ENCODE data around the gene DAP.

The DAP gene

GRCh38 chr5:10735569-10736276 is 25.3 kb downstream of the DAP start:
- Histone ChIP-seq H3K4me3 (replicated peaks; ENCODE audit: low read depth, low read length) (no peak overlapping the region), H3K36me3 (ENCODE audit: control insufficient read depth, insufficient read depth, low read length) (peaks cover 12% of the 10 kb centered on the region), H3K27me3 (replicated peaks; ENCODE audit: control insufficient read depth, insufficient read depth, low read length) (no peaks in the 10 kb centered on the region)
- TF ChIP-seq CTCF (IDR thresholded peaks at IDR 0.05; ENCODE audit: insufficient read depth, low read length, poor library complexity, severe bottlenecking) = no peak
- peak; percentile 30 for DNase-seq (ENCODE audit: extremely low read depth, insufficient read length)

GRCh38 chr5:10734832-10735523 is 26.1 kb downstream of the DAP start:
- no peak for TF ChIP-seq CTCF (IDR thresholded peaks at IDR 0.05; ENCODE audit: insufficient read depth, low read length, poor library complexity, severe bottlenecking)
- no peak for DNase-seq (ENCODE audit: extremely low read depth, insufficient read length)
- peaks cover 12% of the 10 kb centered on the region for H3K36me3 ChIP-seq (ENCODE audit: control insufficient read depth, insufficient read depth, low read length)

GRCh38 chr5:10734037-10734709 is 26.9 kb downstream of the DAP start:
- DNase-seq (ENCODE audit: extremely low read depth, insufficient read length) = no peak
- TF ChIP-seq CTCF (IDR thresholded peaks at IDR 0.05; ENCODE audit: insufficient read depth, low read length, poor library complexity, severe bottlenecking) = no peak
- peaks cover 12% of the 10 kb centered on the region for H3K36me3 ChIP-seq (ENCODE audit: control insufficient read depth, insufficient read depth, low read length)
- no peak overlapping the region for H3K4me3 ChIP-seq (replicated peaks; ENCODE audit: low read depth, low read length)
- no peaks in the 10 kb centered on the region for H3K27me3 ChIP-seq (replicated peaks; ENCODE audit: control insufficient read depth, insufficient read depth, low read length)

More at GRCh38 chr5:10734832-10735523, 26.1 kb downstream of the DAP start:
- Histone ChIP-seq H3K27me3 (replicated peaks; ENCODE audit: control insufficient read depth, insufficient read depth, low read length) (no peaks in the 10 kb centered on the region), H3K4me3 (replicated peaks; ENCODE audit: low read depth, low read length) (no peak overlapping the region)

- H3K36me3 ChIP-seq (ENCODE audit: control insufficient read depth, insufficient read depth, low read length) = peaks cover 12% of the 10 kb centered on the region
- H3K27me3 ChIP-seq (replicated peaks; ENCODE audit: control insufficient read depth, insufficient read depth, low read length) = no peaks in the 10 kb centered on the region
- no peak overlapping the region for H3K4me3 ChIP-seq (replicated peaks; ENCODE audit: low read depth, low read length)
- TF ChIP-seq CTCF (IDR thresholded peaks at IDR 0.05; ENCODE audit: insufficient read depth, low read length, poor library complexity, severe bottlenecking) = no peak
- DNase-seq (ENCODE audit: extremely low read depth, insufficient read length) = no peak
Measured at GRCh38 chr5:10733426-10733825, 27.6 kb downstream of the DAP start.

GRCh38 chr5:10731913-10732312 is 29.1 kb downstream of the DAP start:
- no peak for DNase-seq (ENCODE audit: extremely low read depth, insufficient read length)
- no peak for TF ChIP-seq CTCF (IDR thresholded peaks at IDR 0.05; ENCODE audit: insufficient read depth, low read length, poor library complexity, severe bottlenecking)
- H3K4me3 ChIP-seq (replicated peaks; ENCODE audit: low read depth, low read length) = no peak overlapping the region
- no peaks in the 10 kb centered on the region for H3K27me3 ChIP-seq (replicated peaks; ENCODE audit: control insufficient read depth, insufficient read depth, low read length)
- peaks cover 12% of the 10 kb centered on the region for H3K36me3 ChIP-seq (ENCODE audit: control insufficient read depth, insufficient read depth, low read length)
